Stomach (tissue), 9 donors: Measurements from ENCODE around the gene SDF2L1. TPM values are rescaled to one million over a fixed set of nuclear protein-coding genes. Genes with fewer than 3 reads are reported as not detected.

Experiments used
- DNase-seq, 2 donors: peaks; one replicate each; pipeline versions ENCODE4 v3.0.0 to v3.0.0-alpha.2; 2013 to 2019
- H3K27ac ChIP-seq, 5 donors: fragments of 200-600 bp in 4 of 5; sonication (generic) in 4 of 5; one replicate each; pipeline ENCODE4 v1.5.1; 2013 to 2019; ENCODE audit warnings: mild to moderate bottlenecking in 1 of 5, moderate library complexity in 1 of 5
- H3K27me3 ChIP-seq, 3 donors: fragments of 200-600 bp; sonication (generic); one replicate each; pipeline ENCODE4 v1.5.1; 2017 to 2019; ENCODE audit warnings: mixed run types in 1 of 3
- H3K36me3 ChIP-seq, 4 donors: fragments of 200-600 bp; sonication (generic); 1 replicate in 3 of 4; 2 replicates in 1 of 4; pipeline ENCODE4 v1.5.1; 2016 to 2019
- H3K4me1 ChIP-seq, 4 donors: fragments of 200-600 bp; sonication (generic); one replicate each; pipeline ENCODE4 v1.5.1; 2016 to 2019
- H3K4me3 ChIP-seq, 4 donors: fragments of 200-600 bp; sonication (generic) in 3 of 4; one replicate each; pipeline ENCODE4 v1.5.1; 2016 to 2019; ENCODE audit warnings: mild to moderate bottlenecking in 1 of 4
- H3K9me3 ChIP-seq, 4 donors: fragments of 200-600 bp; sonication (generic); one replicate each; pipeline ENCODE4 v1.5.1; 2016 to 2019
- CTCF ChIP-seq, 7 experiments: fragments of 450-650 bp in 4 of 7; fragments of 200-600 bp in 3 of 7; sonication (generic) in 3 of 7; IDR thresholded peaks; one replicate each; pipeline ENCODE4 v1.5.1; 2016 to 2019; ENCODE audit warnings: antibody characterized with exemption in 7 of 7, control low read depth in 2 of 7, mild to moderate bottlenecking in 1 of 7
- EP300 ChIP-seq: sonication (generic); formaldehyde crosslinking; IDR thresholded peaks from one replicate; pipeline ENCODE4 v1.6.1; 2017; ENCODE audit warnings: antibody characterized with exemption
- POLR2A ChIP-seq, 4 donors: fragments of 450-650 bp; IDR thresholded peaks; one replicate each; pipeline ENCODE4 v1.6.1; 2016; ENCODE audit warnings: antibody characterized with exemption in 4 of 4, control low read depth in 2 of 4, mild to moderate bottlenecking in 1 of 4, moderate library complexity in 1 of 4
- POLR2AphosphoS5 ChIP-seq, 3 donors: sonication (generic); formaldehyde crosslinking; IDR thresholded peaks; one replicate each; pipeline ENCODE4 v1.6.1; 2016; ENCODE audit warnings: antibody characterized with exemption in 3 of 3
- WGBS, 5 donors: extraction: QIAGEN DNeasy Blood & Tissue Kit in 3 of 5; methylation state at CpG; one replicate each; pipeline versions ENCODE4 v1.1.5 to v1.1.7; 2013 to 2018; 5-methylcytosine and 5-hydroxymethylcytosine counted together
- intact Hi-C: fragments of 100-400 bp; cut with DNase I; formaldehyde crosslinking; loops from one replicate; pipeline ENCODE4 v1.15.1; 2023; ENCODE audit warnings: low total_unique reads
- polyA plus RNA-seq, 3 donors: library from polyadenylated mRNA; stranded (reverse); fragments of 200-250 nt; gene quantifications; one replicate each; pipeline ENCODE4 v1.2.3, GENCODE V29; 2013
- total RNA-seq, 5 donors: library from RNA; depleted of rRNA; stranded (reverse); fragments of >200 nt; gene quantifications; one replicate each; pipeline versions ENCODE4 v1.1.0 to v1.2.3, GENCODE V29; 2014 to 2016
- donor health status: healthy with polysubstance abuse.
- donor health status: Bipolar disorder and iron deficiency.
- donor health status: healthy.

Gene SDF2L1
- total and polyA plus RNA-seq, 8 donors = 4.0 to 101 (median 36.4) TPM; not detected in 1

- no peak for DNase-seq
- H3K9me3 ChIP-seq = no peaks in the 10 kb centered on the region
- no peak overlapping the region for H3K4me3 ChIP-seq
- H3K4me1 ChIP-seq = peaks cover 18 to 38% (median 22%) of the 10 kb centered on the region in 4 donors
- intact Hi-C loops = no loop called here
- whole genome bisulfite sequencing, 5 donors = 89 to 93% (median 90%) methylated on average over 3 to 4 of the region's 4 CpGs
- H3K27me3 ChIP-seq = no peaks in the 10 kb centered on the region
- no peak for TF ChIP-seq EP300
- TF ChIP-seq CTCF (IDR thresholded peaks at IDR 0.05) = no peak
- no peak for TF ChIP-seq POLR2AphosphoS5 (IDR thresholded peaks at IDR 0.05)
- TF ChIP-seq POLR2A (IDR thresholded peaks at IDR 0.05) = no peak
- peaks cover 5 to 21% (median 11%) of the 10 kb centered on the region in 4 donors for H3K36me3 ChIP-seq
- no peak overlapping the region for H3K27ac ChIP-seq
Observed at GRCh38 chr22:21631025-21631424, 11.1 kb upstream of the SDF2L1 start.

- H3K27me3 ChIP-seq = no peaks in the 10 kb centered on the region
- H3K4me3 ChIP-seq = no peak within 1 kb of the TSS
- peaks cover 18 to 24% (median 20%) of the 10 kb centered on the region in 4 donors for H3K4me1 ChIP-seq
- intact Hi-C loops = no loop called here
- H3K27ac ChIP-seq = no peak within 1 kb of the TSS
- peaks cover 5 to 12% (median 10%) of the 10 kb centered on the region in 4 donors for H3K36me3 ChIP-seq
- DNase-seq = peak; percentile 33 to 42
- WGBS, 5 donors = 66 to 90% (median 81%) methylated on average over 23 to 27 of the region's 27 CpGs
- no peaks in the 10 kb centered on the region for H3K9me3 ChIP-seq
- TF ChIP-seq POLR2AphosphoS5 (IDR thresholded peaks at IDR 0.05) = no peak
- no peak for TF ChIP-seq POLR2A (IDR thresholded peaks at IDR 0.05)
- TF ChIP-seq EP300 = no peak
- no peak for TF ChIP-seq CTCF (IDR thresholded peaks at IDR 0.05)
Observed at GRCh38 chr22:21632237-21632895, 9.7 kb upstream of the SDF2L1 start, which contains the start of gene CCDC116. Gene CCDC116 (plus strand): TSS chr22:21632760. CDS start chr22:21633182, 422 bp downstream.

GRCh38 chr22:21632931-21633330, 9.2 kb upstream of the SDF2L1 start:
- H3K4me3 ChIP-seq = no peak overlapping the region
- DNase-seq = no peak
- intact Hi-C loops = no loop called here
- H3K36me3 ChIP-seq = peaks cover 0 to 9% (median 6%) of the 10 kb centered on the region in 4 donors
- no peak for TF ChIP-seq POLR2AphosphoS5 (IDR thresholded peaks at IDR 0.05)
- TF ChIP-seq CTCF (IDR thresholded peaks at IDR 0.05) = no peak
- no peak for TF ChIP-seq EP300
- TF ChIP-seq POLR2A (IDR thresholded peaks at IDR 0.05) = no peak
- peaks cover 18 to 19% (median 18%) of the 10 kb centered on the region in 4 donors for H3K4me1 ChIP-seq
- no peaks in the 10 kb centered on the region for H3K9me3 ChIP-seq
- H3K27ac ChIP-seq = no peak overlapping the region
- WGBS, 5 donors = 83 to 97% (median 97%) methylated on average over 16 to 18 of the region's 18 CpGs
- no peaks in the 10 kb centered on the region for H3K27me3 ChIP-seq

GRCh38 chr22:21633481-21633880, 8.6 kb upstream of the SDF2L1 start:
- WGBS, 5 donors = 90 to 97% (median 92%) methylated on average over 4 of the region's 4 CpGs
- TF ChIP-seq POLR2A (IDR thresholded peaks at IDR 0.05) = no peak
- no peak for TF ChIP-seq CTCF (IDR thresholded peaks at IDR 0.05)
- no peak for TF ChIP-seq EP300
- TF ChIP-seq POLR2AphosphoS5 (IDR thresholded peaks at IDR 0.05) = no peak
- no peaks in the 10 kb centered on the region for H3K9me3 ChIP-seq
- no peak for DNase-seq
- intact Hi-C loops = no loop called here
- H3K36me3 ChIP-seq = peaks cover 0 to 3% (median 1%) of the 10 kb centered on the region in 4 donors
- H3K4me3 ChIP-seq = no peak overlapping the region
- H3K4me1 ChIP-seq = peaks cover 13 to 16% (median 14%) of the 10 kb centered on the region in 4 donors
- no peaks in the 10 kb centered on the region for H3K27me3 ChIP-seq
- no peak overlapping the region for H3K27ac ChIP-seq
